Measurements from ENCODE around the gene GPNMB. TPM values are rescaled to one million over a fixed set of nuclear protein-coding genes. Genes with fewer than 3 reads are reported as not detected.

Gene GPNMB
- total RNA-seq, 1 experiment from 2014 or later: 17.4 TPM

GRCh38 chr7:23295401-23295697 lies 48.8 kb downstream of the GPNMB start:
- Histone ChIP-seq H4K20me1 (ENCODE audit: insufficient read depth) (peaks cover 1% of the 10 kb centered on the region), H3K4me1 (replicated peaks; ENCODE audit: insufficient read depth) (peaks cover 20% of the 10 kb centered on the region), H3K9me3 (ENCODE audit: insufficient read depth, low read depth) (no peaks in the 10 kb centered on the region), H3F3A (ENCODE audit: insufficient read depth, low read depth) (peaks cover 16% of the 10 kb centered on the region; the same call in 1 of the 2 replicates), H2AFZ (no peak overlapping the region), H3K27me3 (ENCODE audit: insufficient read depth, low read depth) (no peaks in the 10 kb centered on the region), H3K4me3 (no peak overlapping the region), H3K79me2 (ENCODE audit: low read depth) (peaks cover 12% of the 10 kb centered on the region), H3K4me2 (no peak overlapping the region), H3K27ac (no peak overlapping the region), H3K36me3 (ENCODE audit: low read depth) (no peaks in the 10 kb centered on the region), H3K9me2 (ENCODE audit: insufficient read depth) (no peaks in the 10 kb centered on the region)
- no TSS peak for BruUV-seq (replicated peaks)
- DNase-seq: no peak
- intact Hi-C loops (cut with micrococcal nuclease; ENCODE audit: unreplicated experiment): no loop called here
- POLR2A ChIA-PET (ENCODE audit: unreplicated experiment): no interaction called here
- TF ChIP-seq CTCF (conservative IDR thresholded peaks at IDR 0.05): no peak
- TF ChIP-seq EZH2 (IDR thresholded peaks at IDR 0.05; ENCODE audit: low read depth): no peak
- CTCF ChIA-PET: interaction anchor here (0.7 kb wide), 1 partner anchor 209 kb away, joined by 3 read pairs; no protein-coding TSS in a partner anchor

GRCh38 chr7:23298141-23298881 lies 51.7 kb downstream of the GPNMB start:
- Histone ChIP-seq H3K4me3 (peak overlapping the region; percentile 71), H3K27ac (peak overlapping the region; percentile 85), H3K4me1 (replicated peaks; ENCODE audit: insufficient read depth) (peaks cover 27% of the 10 kb centered on the region), H3K27me3 (ENCODE audit: insufficient read depth, low read depth) (no peaks in the 10 kb centered on the region), H3K9me3 (ENCODE audit: insufficient read depth, low read depth) (no peaks in the 10 kb centered on the region), H3F3A (ENCODE audit: insufficient read depth, low read depth) (peaks cover 21% of the 10 kb centered on the region; the same call in 1 of the 2 replicates), H4K20me1 (ENCODE audit: insufficient read depth) (peaks cover 5% of the 10 kb centered on the region), H3K9me2 (ENCODE audit: insufficient read depth) (no peaks in the 10 kb centered on the region), H3K79me2 (ENCODE audit: low read depth) (peaks cover 41% of the 10 kb centered on the region), H3K36me3 (ENCODE audit: low read depth) (peaks cover 18% of the 10 kb centered on the region), H3K4me2 (peak overlapping the region; percentile 80), H2AFZ (peak overlapping the region; percentile 90)
- POLR2A ChIA-PET (ENCODE audit: unreplicated experiment): interaction anchor here (0.6 to 1.0 kb wide), 3 partner anchors 12 to 221 kb away, joined by 4 to 6 read pairs (median 5); no protein-coding TSS in a partner anchor
- TF ChIP-seq EZH2 (IDR thresholded peaks at IDR 0.05; ENCODE audit: low read depth): no peak
- intact Hi-C loops (cut with micrococcal nuclease; ENCODE audit: unreplicated experiment): loop anchor here (1.0 to 2.0 kb wide), 3 partner anchors 36 to 233 kb away; partner anchors contain the start of gene TRA2A
- CTCF ChIA-PET: interaction anchor here (0.5 to 2.1 kb wide), 4 partner anchors 18 to 212 kb away, joined by 3 to 19 read pairs (median 6); no protein-coding TSS in a partner anchor
- peak; percentile 79 to 90 for DNase-seq
- BruUV-seq (replicated peaks): no TSS peak

GRCh38 chr7:23298885-23299769 lies 52.6 kb downstream of the GPNMB start, which contains the start of gene MALSU1:
TSS of gene MALSU1 (plus strand) at chr7:23299339. CDS start at chr7:23299353, 14 bp downstream.
- BruUV-seq (replicated peaks): TSS peak; percentile 67

More at GRCh38 chr7:23298885-23299769, 52.6 kb downstream of the GPNMB start, which contains the start of gene MALSU1:
- Histone ChIP-seq H3K9me3 (ENCODE audit: insufficient read depth, low read depth) (no peaks in the 10 kb centered on the region), H3K79me2 (ENCODE audit: low read depth) (peaks cover 50% of the 10 kb centered on the region), H3K4me1 (replicated peaks; ENCODE audit: insufficient read depth) (peaks cover 27% of the 10 kb centered on the region), H3K36me3 (ENCODE audit: low read depth) (peaks cover 19% of the 10 kb centered on the region), H3K27me3 (ENCODE audit: insufficient read depth, low read depth) (no peaks in the 10 kb centered on the region), H2AFZ (peak within 1 kb of the TSS; percentile 90), H3K4me3 (peak within 1 kb of the TSS; percentile 71), H4K20me1 (ENCODE audit: insufficient read depth) (peaks cover 5% of the 10 kb centered on the region), H3K27ac (peak within 1 kb of the TSS; percentile 85), H3F3A (ENCODE audit: insufficient read depth, low read depth) (peaks cover 29% of the 10 kb centered on the region; the same call in 1 of the 2 replicates), H3K4me2 (peak within 1 kb of the TSS; percentile 80), H3K9me2 (ENCODE audit: insufficient read depth) (no peaks in the 10 kb centered on the region)
- TF ChIP-seq CTCF (conservative IDR thresholded peaks at IDR 0.05) (no peak), EZH2 (IDR thresholded peaks at IDR 0.05; ENCODE audit: low read depth) (no peak)
- ChIA-PET POLR2A (ENCODE audit: unreplicated experiment) (interaction anchor here (0.7 to 1.0 kb wide), 7 partner anchors 19 to 1826 kb away, joined by 3 to 11 read pairs (median 4); partner anchors contain the start of gene CYCS), CTCF (interaction anchor here (0.5 to 2.1 kb wide), 4 partner anchors 18 to 245 kb away, joined by 3 to 19 read pairs (median 6); no protein-coding TSS in a partner anchor)
- intact Hi-C loops (cut with micrococcal nuclease; ENCODE audit: unreplicated experiment): loop anchor here (1.0 to 2.0 kb wide), 5 partner anchors 22 to 232 kb away; partner anchors contain the start of gene TRA2A
- DNase-seq: peak; percentile 95 to 97
